ENCODE data around the gene MAST4. TPM values are rescaled to one million over a fixed set of nuclear protein-coding genes. Genes with fewer than 3 reads are reported as not detected.
A peak's percentile ranks its signal among the peaks of the same experiment; 100 is the strongest.

Gene MAST4
- total RNA-seq, 1 donor from 2014 or later, result 55.2 TPM

GRCh38 chr5:67021962-67022361, 425.8 kb downstream of the MAST4 start:
- Histone ChIP-seq H3K27me3 (no peaks in the 10 kb centered on the region), H3K4me3 (no peak overlapping the region), H3K9me3 (no peaks in the 10 kb centered on the region), H3K27ac (peak overlapping the region in 1 of 2 donors; percentile 0), H3K4me1 (peaks cover 0 to 9% of the 10 kb centered on the region in 2 donors), H3K36me3 (no peaks in the 10 kb centered on the region)
- no peak for DNase-seq (ENCODE audit: low spot score in 2 of 2)
- no peak for TF ChIP-seq CTCF (IDR thresholded peaks at IDR 0.05)
- intact Hi-C loops (cut with DNase I), result no loop called here

- H3K27me3 ChIP-seq, result no peaks in the 10 kb centered on the region
- no peaks in the 10 kb centered on the region for H3K9me3 ChIP-seq
- peaks cover 0 to 13% of the 10 kb centered on the region in 2 donors for H3K4me1 ChIP-seq
- intact Hi-C loops (cut with DNase I), result no loop called here
- no peak for DNase-seq (ENCODE audit: low spot score in 2 of 2)
- no peak overlapping the region for H3K4me3 ChIP-seq
- H3K27ac ChIP-seq, result no peak overlapping the region
- TF ChIP-seq CTCF (IDR thresholded peaks at IDR 0.05), result no peak
- no peaks in the 10 kb centered on the region for H3K36me3 ChIP-seq
Observed at GRCh38 chr5:67025457-67025856, 429.3 kb downstream of the MAST4 start.

GRCh38 chr5:67026278-67026677, 430.1 kb downstream of the MAST4 start:
- no peak for DNase-seq (ENCODE audit: low spot score in 2 of 2)
- Histone ChIP-seq H3K36me3 (no peaks in the 10 kb centered on the region), H3K27me3 (no peaks in the 10 kb centered on the region), H3K9me3 (no peaks in the 10 kb centered on the region), H3K27ac (no peak overlapping the region), H3K4me1 (peaks cover 0 to 15% of the 10 kb centered on the region in 2 donors), H3K4me3 (no peak overlapping the region)
- no peak for TF ChIP-seq CTCF (IDR thresholded peaks at IDR 0.05)
- intact Hi-C loops (cut with DNase I), result no loop called here

GRCh38 chr5:67027171-67027570, 431.0 kb downstream of the MAST4 start:
- Histone ChIP-seq H3K9me3 (no peaks in the 10 kb centered on the region), H3K27me3 (no peaks in the 10 kb centered on the region), H3K4me3 (no peak overlapping the region), H3K4me1 (peaks cover 2 to 20% of the 10 kb centered on the region in 2 donors), H3K27ac (no peak overlapping the region), H3K36me3 (no peaks in the 10 kb centered on the region)
- DNase-seq (ENCODE audit: low spot score in 2 of 2), result no peak
- TF ChIP-seq CTCF (IDR thresholded peaks at IDR 0.05), result no peak
- intact Hi-C loops (cut with DNase I), result no loop called here

GRCh38 chr5:67028371-67028770, 432.2 kb downstream of the MAST4 start:
- no peaks in the 10 kb centered on the region for H3K36me3 ChIP-seq
- DNase-seq (ENCODE audit: low spot score in 2 of 2), result no peak
- H3K4me1 ChIP-seq, result peaks cover 2 to 25% of the 10 kb centered on the region in 2 donors
- no peaks in the 10 kb centered on the region for H3K27me3 ChIP-seq
- H3K4me3 ChIP-seq, result no peak overlapping the region
- intact Hi-C loops (cut with DNase I), result no loop called here
- no peak for TF ChIP-seq CTCF (IDR thresholded peaks at IDR 0.05)
- H3K9me3 ChIP-seq, result no peaks in the 10 kb centered on the region
- H3K27ac ChIP-seq, result no peak overlapping the region

GRCh38 chr5:67028941-67029340, 432.7 kb downstream of the MAST4 start:
- no peaks in the 10 kb centered on the region for H3K9me3 ChIP-seq
- H3K27me3 ChIP-seq, result no peaks in the 10 kb centered on the region
- H3K4me1 ChIP-seq, result peaks cover 2 to 25% of the 10 kb centered on the region in 2 donors
- intact Hi-C loops (cut with DNase I), result no loop called here
- DNase-seq (ENCODE audit: low spot score in 2 of 2), result no peak
- no peaks in the 10 kb centered on the region for H3K36me3 ChIP-seq
- H3K27ac ChIP-seq, result no peak overlapping the region
- TF ChIP-seq CTCF (IDR thresholded peaks at IDR 0.05), result no peak
- no peak overlapping the region for H3K4me3 ChIP-seq
